ENCODE measurements around the gene CTIF.
"Not testable (repeated sequence)": the region's sequence is repeated elsewhere in the genome, so short reads cannot be mapped to it uniquely, and the experiment has no call there.

The CTIF gene

GRCh38 chr18:48714873-48715272, 176.0 kb downstream of the CTIF start:
- TF ChIP-seq CTCF (IDR thresholded peaks at IDR 0.05; ENCODE audit: low read depth, low read length): no peak
- TF ChIP-seq EZH2phosphoT487 (IDR thresholded peaks at IDR 0.05; ENCODE audit: low read depth): no peak
- no peak overlapping the region for H3K4me2 ChIP-seq (ENCODE audit: low read length)
- no peaks in the 10 kb centered on the region for H3K9me3 ChIP-seq (ENCODE audit: insufficient read depth, low read length)

GRCh38 chr18:48715711-48716361, 177.0 kb downstream of the CTIF start:
- Histone ChIP-seq H2AFZ (ENCODE audit: low read depth, low read length) (no peak overlapping the region), H3K79me2 (ENCODE audit: low read length) (no peaks in the 10 kb centered on the region), H3K4me2 (ENCODE audit: low read length) (peak overlapping the region; percentile 74), H3K4me3 (ENCODE audit: low read length) (peak overlapping the region; percentile 45), H3K4me1 (ENCODE audit: low read length) (peaks cover 23% of the 10 kb centered on the region), H4K20me1 (ENCODE audit: insufficient read depth, low read length) (peaks cover 24% of the 10 kb centered on the region), H3K27me3 (ENCODE audit: low read depth, low read length) (no peaks in the 10 kb centered on the region; the same call in 1 of the 2 replicates), H3K27ac (ENCODE audit: low read length) (peak overlapping the region; percentile 15; the same call in 1 of the 2 replicates), H3K36me3 (replicated peaks; ENCODE audit: low read depth, low read length) (peaks cover 8% of the 10 kb centered on the region), H3K9ac (ENCODE audit: low read length) (peak overlapping the region; percentile 26; the same call in 1 of the 2 replicates), H3K9me3 (ENCODE audit: insufficient read depth, low read length) (no peaks in the 10 kb centered on the region)
- no peak for TF ChIP-seq CTCF (IDR thresholded peaks at IDR 0.05; ENCODE audit: low read depth, low read length)
- TF ChIP-seq EZH2phosphoT487 (IDR thresholded peaks at IDR 0.05; ENCODE audit: low read depth): no peak

More at GRCh38 chr18:48714873-48715272, 176.0 kb downstream of the CTIF start:
- Histone ChIP-seq H4K20me1 (ENCODE audit: insufficient read depth, low read length) (peaks cover 24% of the 10 kb centered on the region), H3K36me3 (replicated peaks; ENCODE audit: low read depth, low read length) (peaks cover 8% of the 10 kb centered on the region), H3K9ac (ENCODE audit: low read length) (no peak overlapping the region), H3K4me1 (ENCODE audit: low read length) (peaks cover 23% of the 10 kb centered on the region), H3K27me3 (ENCODE audit: low read depth, low read length) (no peaks in the 10 kb centered on the region; the same call in 1 of the 2 replicates), H3K79me2 (ENCODE audit: low read length) (no peaks in the 10 kb centered on the region), H2AFZ (ENCODE audit: low read depth, low read length) (no peak overlapping the region), H3K4me3 (ENCODE audit: low read length) (no peak overlapping the region), H3K27ac (ENCODE audit: low read length) (no peak overlapping the region)

- not testable (repeated sequence) for H3K4me2 ChIP-seq (ENCODE audit: low read length); H3K79me2 ChIP-seq (ENCODE audit: low read length); H2AFZ ChIP-seq (ENCODE audit: low read depth, low read length); H3K9me3 ChIP-seq (ENCODE audit: insufficient read depth, low read length); H3K27ac ChIP-seq (ENCODE audit: low read length); H3K27me3 ChIP-seq (ENCODE audit: low read depth, low read length); H3K36me3 ChIP-seq (replicated peaks; ENCODE audit: low read depth, low read length); H3K9ac ChIP-seq (ENCODE audit: low read length); H3K4me3 ChIP-seq (ENCODE audit: low read length)
- Histone ChIP-seq H4K20me1 (ENCODE audit: insufficient read depth, low read length) (peaks cover 29% of the 10 kb centered on the region), H3K4me1 (ENCODE audit: low read length) (peaks cover 17% of the 10 kb centered on the region)
Observed at GRCh38 chr18:48717227-48717626, 178.4 kb downstream of the CTIF start.

- no peak for TF ChIP-seq CTCF (IDR thresholded peaks at IDR 0.05; ENCODE audit: low read depth, low read length)
- Histone ChIP-seq H2AFZ (ENCODE audit: low read depth, low read length) (no peak overlapping the region), H3K9ac (ENCODE audit: low read length) (no peak overlapping the region), H3K4me3 (ENCODE audit: low read length) (no peak overlapping the region), H3K9me3 (ENCODE audit: insufficient read depth, low read length) (no peaks in the 10 kb centered on the region), H3K27ac (ENCODE audit: low read length) (no peak overlapping the region), H3K4me1 (ENCODE audit: low read length) (peaks cover 23% of the 10 kb centered on the region), H4K20me1 (ENCODE audit: insufficient read depth, low read length) (peaks cover 33% of the 10 kb centered on the region), H3K36me3 (replicated peaks; ENCODE audit: low read depth, low read length) (peaks cover 8% of the 10 kb centered on the region), H3K4me2 (ENCODE audit: low read length) (no peak overlapping the region), H3K27me3 (ENCODE audit: low read depth, low read length) (no peaks in the 10 kb centered on the region; the same call in 1 of the 2 replicates), H3K79me2 (ENCODE audit: low read length) (no peaks in the 10 kb centered on the region)
Observed at GRCh38 chr18:48718251-48718959, 179.6 kb downstream of the CTIF start.
